ENCODE results near the gene IRAK1BP1.
"Not testable (repeated sequence)": the region's sequence is repeated elsewhere in the genome, so short reads cannot be mapped to it uniquely, and the experiment has no call there.

IRAK1BP1 gene

DNA sequence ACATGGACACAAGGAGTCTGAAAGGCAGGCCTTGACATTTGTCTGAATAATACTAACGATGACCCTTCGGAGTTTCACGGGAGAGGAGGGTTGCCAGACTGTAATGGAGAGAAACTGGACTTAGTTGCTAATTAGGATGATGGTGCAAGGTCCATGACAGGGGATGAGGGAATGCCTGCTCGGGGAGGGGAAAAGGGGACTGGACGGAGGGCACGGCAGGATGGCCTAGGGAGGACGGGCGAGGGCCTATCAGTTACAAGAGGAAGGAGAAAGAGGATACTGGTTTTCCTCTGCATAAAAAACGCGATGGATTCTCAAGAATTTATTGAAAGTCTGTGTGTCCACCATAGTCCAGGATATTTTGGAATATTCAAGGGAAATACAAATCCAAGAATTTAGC lies 42.7 kb downstream of the IRAK1BP1 start:
- TF ChIP-seq, protein P1, sequence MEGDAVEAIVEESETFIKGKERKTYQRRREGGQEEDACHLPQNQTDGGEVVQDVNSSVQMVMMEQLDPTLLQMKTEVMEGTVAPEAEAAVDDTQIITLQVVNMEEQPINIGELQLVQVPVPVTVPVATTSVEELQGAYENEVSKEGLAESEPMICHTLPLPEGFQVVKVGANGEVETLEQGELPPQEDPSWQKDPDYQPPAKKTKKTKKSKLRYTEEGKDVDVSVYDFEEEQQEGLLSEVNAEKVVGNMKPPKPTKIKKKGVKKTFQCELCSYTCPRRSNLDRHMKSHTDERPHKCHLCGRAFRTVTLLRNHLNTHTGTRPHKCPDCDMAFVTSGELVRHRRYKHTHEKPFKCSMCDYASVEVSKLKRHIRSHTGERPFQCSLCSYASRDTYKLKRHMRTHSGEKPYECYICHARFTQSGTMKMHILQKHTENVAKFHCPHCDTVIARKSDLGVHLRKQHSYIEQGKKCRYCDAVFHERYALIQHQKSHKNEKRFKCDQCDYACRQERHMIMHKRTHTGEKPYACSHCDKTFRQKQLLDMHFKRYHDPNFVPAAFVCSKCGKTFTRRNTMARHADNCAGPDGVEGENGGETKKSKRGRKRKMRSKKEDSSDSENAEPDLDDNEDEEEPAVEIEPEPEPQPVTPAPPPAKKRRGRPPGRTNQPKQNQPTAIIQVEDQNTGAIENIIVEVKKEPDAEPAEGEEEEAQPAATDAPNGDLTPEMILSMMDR (IDR thresholded peaks at IDR 0.05; ENCODE audit: control insufficient read depth, insufficient read depth, low read depth, low read length, missing control alignments) = no peak
- no peak for DNase-seq (ENCODE audit: low read depth)
- H3K4me3 ChIP-seq (ENCODE audit: control insufficient read depth, low read depth, low read length) = no peak overlapping the region

DNA sequence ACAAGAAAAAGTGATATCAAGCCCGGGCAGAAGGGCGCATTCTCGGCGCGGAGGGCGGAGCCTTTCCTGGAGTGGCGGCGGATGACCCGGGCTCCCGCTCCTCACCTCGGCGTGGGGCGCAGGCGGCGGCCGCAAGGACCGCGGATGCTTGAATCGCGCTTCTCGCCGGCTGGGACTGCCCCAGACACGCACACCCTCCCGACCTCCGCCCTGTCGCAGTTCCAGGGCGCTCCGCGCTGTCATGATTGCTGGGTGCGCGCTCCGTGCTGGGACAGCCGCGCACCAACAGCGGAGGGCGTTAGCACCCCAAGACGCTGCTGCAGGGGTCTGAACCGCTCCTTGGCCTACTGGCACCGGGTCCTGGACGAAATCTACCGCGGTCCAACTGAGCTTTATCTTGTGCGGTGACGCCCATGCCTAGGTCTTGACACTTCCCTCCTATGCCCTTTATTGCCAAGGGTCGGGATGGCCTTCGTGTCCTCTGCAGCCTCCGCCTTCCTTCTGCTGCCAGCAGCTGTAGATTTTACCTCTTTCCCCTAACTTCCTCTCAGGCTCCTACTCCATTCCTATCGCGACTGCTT lies 43.3 kb downstream of the IRAK1BP1 start:
- TF ChIP-seq, protein P1 (IDR thresholded peaks at IDR 0.05; ENCODE audit: control insufficient read depth, insufficient read depth, low read depth, low read length, missing control alignments) = no peak
- no peak for DNase-seq (ENCODE audit: low read depth)
- peak overlapping the region; percentile 34 for H3K4me3 ChIP-seq (ENCODE audit: control insufficient read depth, low read depth, low read length)

DNA sequence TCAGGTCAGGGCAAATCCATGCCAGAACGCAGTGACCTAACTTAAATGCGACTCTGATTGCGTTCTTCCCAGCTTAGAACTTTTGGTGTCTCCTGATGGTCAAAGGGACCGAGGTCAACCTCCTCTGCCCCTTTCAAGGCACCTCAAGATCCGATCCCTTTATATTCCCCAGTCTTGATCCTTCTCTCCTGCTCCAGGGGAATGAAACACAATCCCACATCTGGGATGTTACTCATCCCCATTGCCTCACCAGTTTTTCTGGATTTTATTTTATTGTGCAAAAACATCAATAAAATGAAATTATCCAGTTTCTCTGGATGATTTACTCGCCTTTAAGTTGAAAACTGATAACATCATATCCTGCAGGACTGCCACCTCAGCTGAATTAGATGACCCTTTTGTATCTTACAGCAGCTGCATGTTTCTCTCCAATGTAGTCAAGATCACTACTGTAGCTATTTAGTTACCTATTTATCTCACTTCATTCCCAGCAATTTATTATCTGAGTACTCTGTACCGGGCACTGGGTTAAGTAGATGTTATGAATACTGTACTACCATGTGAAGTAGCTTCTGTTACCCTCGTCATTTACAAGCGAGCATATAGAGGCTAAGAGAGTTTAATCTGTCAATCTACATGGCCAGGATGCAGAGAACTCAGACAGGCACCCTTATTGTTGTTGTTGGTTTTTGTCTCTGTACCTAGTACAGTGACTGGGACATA lies 44.0 kb downstream of the IRAK1BP1 start:
- TF ChIP-seq, protein P1 (IDR thresholded peaks at IDR 0.05; ENCODE audit: control insufficient read depth, insufficient read depth, low read depth, low read length, missing control alignments) = no peak
- no peak for DNase-seq (ENCODE audit: low read depth)
- H3K4me3 ChIP-seq (ENCODE audit: control insufficient read depth, low read depth, low read length) = no peak overlapping the region

DNA sequence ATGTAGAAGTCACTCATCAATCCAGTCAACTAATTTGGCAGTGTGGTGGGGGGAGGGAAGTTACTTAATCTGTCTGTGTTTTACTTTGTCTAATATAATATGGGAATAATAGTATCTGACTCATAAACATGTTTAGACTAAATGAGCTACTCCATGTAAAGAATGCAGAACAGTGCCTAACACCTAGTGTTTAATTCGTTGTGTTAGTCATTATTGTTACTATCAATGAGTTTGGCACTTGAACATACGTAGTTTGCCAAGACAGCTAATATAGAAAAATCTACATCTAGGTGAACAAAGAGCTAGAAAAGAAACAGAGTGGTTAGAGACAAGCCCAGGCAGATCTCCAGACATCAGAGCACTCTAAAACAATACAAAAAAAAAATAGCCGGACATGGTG lies 49.1 kb downstream of the IRAK1BP1 start:
- no peak overlapping the region for H3K4me3 ChIP-seq (ENCODE audit: control insufficient read depth, low read depth, low read length)
- no peak for DNase-seq (ENCODE audit: low read depth)
- TF ChIP-seq, protein P1 (IDR thresholded peaks at IDR 0.05; ENCODE audit: control insufficient read depth, insufficient read depth, low read depth, low read length, missing control alignments) = no peak

DNA sequence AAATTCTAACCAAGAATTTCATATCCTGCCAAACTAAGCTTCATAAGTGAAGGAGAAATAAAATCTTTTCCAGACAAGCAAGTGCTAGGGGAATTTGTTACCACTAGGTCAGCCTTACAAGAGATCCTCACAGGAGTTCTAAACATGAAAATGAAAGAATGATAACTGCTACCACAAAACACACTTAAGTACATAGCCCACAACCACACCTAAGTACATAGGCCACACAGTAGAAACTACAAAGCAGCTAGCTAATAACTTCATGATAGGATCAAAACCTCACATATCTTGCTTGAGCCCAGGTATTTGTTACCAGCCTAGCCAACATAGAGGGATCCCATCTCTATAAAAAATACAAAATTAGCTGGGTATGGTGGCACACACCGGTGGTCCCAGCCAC lies 50.4 kb downstream of the IRAK1BP1 start:
- no peak overlapping the region for H3K4me3 ChIP-seq (ENCODE audit: control insufficient read depth, low read depth, low read length)
- TF ChIP-seq, protein P1 (IDR thresholded peaks at IDR 0.05; ENCODE audit: control insufficient read depth, insufficient read depth, low read depth, low read length, missing control alignments) = no peak
- DNase-seq (ENCODE audit: low read depth) = no peak

DNA sequence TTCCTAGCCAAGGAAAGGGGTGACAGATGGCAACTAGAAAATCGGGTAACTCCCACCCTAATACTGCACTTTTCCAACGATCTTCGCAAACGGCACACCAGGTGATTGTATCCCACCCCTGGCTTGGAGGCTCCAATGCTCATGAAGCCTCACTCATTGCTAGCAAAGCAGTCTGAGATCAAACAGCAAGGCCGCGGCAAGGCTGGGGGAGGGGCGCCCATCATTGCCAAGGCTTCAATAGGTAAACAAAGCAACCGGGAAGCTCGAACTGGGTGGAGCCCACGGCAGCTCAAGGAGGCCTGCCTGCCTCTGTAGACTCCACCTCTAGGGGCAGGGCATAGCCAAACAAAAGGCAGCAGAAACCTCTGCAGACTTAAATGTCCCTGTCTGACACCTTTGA lies 53.8 kb downstream of the IRAK1BP1 start:
- DNase-seq (ENCODE audit: low read depth); H3K4me3 ChIP-seq (ENCODE audit: control insufficient read depth, low read depth, low read length): not testable (repeated sequence)

DNA sequence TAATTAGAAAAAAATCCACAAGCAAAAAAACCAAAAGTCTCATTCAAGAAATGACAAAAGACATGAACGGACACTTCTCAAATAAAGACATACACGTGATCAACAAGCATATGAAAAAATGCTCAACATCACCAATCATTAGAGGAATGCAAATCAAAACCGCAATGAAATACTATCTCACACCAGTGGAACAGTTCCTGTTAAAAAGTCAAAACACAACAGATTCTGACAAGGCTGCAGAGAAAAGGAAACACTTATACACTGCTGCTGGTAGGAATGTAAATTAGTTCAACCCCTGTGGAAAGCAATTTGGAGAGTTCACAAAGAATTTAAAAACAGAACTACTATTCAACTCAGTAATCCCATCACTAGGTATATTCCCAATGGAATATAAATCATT lies 58.0 kb downstream of the IRAK1BP1 start:
- TF ChIP-seq, protein P1 (IDR thresholded peaks at IDR 0.05; ENCODE audit: control insufficient read depth, insufficient read depth, low read depth, low read length, missing control alignments) = no peak
- no peak overlapping the region for H3K4me3 ChIP-seq (ENCODE audit: control insufficient read depth, low read depth, low read length)
- DNase-seq (ENCODE audit: low read depth) = no peak

Data from AG09309 (cell line).